Esophagus (tissue), 2 donors: ENCODE measurements around the gene ACBD5. TPM values are rescaled to one million over a fixed set of nuclear protein-coding genes. Genes with fewer than 3 reads are reported as not detected.
A peak's percentile ranks its signal among the peaks of the same experiment; 100 is the strongest.
"Not testable (repeated sequence)": the region's sequence is repeated elsewhere in the genome, so short reads cannot be mapped to it uniquely, and the experiment has no call there.

Experiments used
- H3K27ac ChIP-seq, 2 donors: one replicate each; pipeline ENCODE4 v1.5.1; 2013; ENCODE audit warnings: low read depth in 2 of 2, mild to moderate bottlenecking in 2 of 2, inconsistent platforms in 1 of 2, low read length in 1 of 2, moderate library complexity in 1 of 2
- H3K27me3 ChIP-seq, 2 donors: one replicate each; pipeline ENCODE4 v1.6.1; 2013; ENCODE audit warnings: low read length in 2 of 2, control low read depth in 1 of 2, mild to moderate bottlenecking in 1 of 2; ENCODE audit not compliant: insufficient read depth in 2 of 2, control insufficient read depth in 1 of 2
- H3K36me3 ChIP-seq, 2 donors: one replicate each; pipeline ENCODE4 v1.6.1; 2013; ENCODE audit warnings: low read length in 1 of 2; ENCODE audit not compliant: control insufficient read depth in 2 of 2, insufficient read depth in 2 of 2
- H3K4me1 ChIP-seq, 2 donors: one replicate each; pipeline ENCODE4 v1.6.1; 2013; ENCODE audit warnings: low read length in 1 of 2; ENCODE audit not compliant: control insufficient read depth in 2 of 2, insufficient read depth in 2 of 2
- H3K4me3 ChIP-seq, 2 donors: one replicate each; pipeline ENCODE4 v1.5.1; 2013; ENCODE audit warnings: low read length in 2 of 2, mild to moderate bottlenecking in 2 of 2, low read depth in 1 of 2, moderate library complexity in 1 of 2
- H3K9me3 ChIP-seq, 2 donors: one replicate each; pipeline ENCODE4 v1.6.1; 2013; ENCODE audit warnings: mild to moderate bottlenecking in 2 of 2, low read depth in 1 of 2, low read length in 1 of 2, moderate library complexity in 1 of 2; ENCODE audit not compliant: control insufficient read depth in 2 of 2, insufficient read depth in 1 of 2
- WGBS, 2 donors: extraction: QIAGEN DNeasy Blood & Tissue Kit; methylation state at CpG; one replicate each; pipeline ENCODE4 v1.1.7; 2013; 5-methylcytosine and 5-hydroxymethylcytosine counted together
- polyA plus RNA-seq, 2 donors: library from polyadenylated mRNA; stranded (reverse); fragments of 200-250 nt; gene quantifications; one replicate each; pipeline ENCODE4 v1.2.3, GENCODE V29; 2013
- donor health status: healthy with polysubstance abuse.
- donor health status: Bipolar disorder and iron deficiency.

Gene ACBD5
- polyA plus RNA-seq, 2 donors, result 6.3 to 6.8 TPM

DNA sequence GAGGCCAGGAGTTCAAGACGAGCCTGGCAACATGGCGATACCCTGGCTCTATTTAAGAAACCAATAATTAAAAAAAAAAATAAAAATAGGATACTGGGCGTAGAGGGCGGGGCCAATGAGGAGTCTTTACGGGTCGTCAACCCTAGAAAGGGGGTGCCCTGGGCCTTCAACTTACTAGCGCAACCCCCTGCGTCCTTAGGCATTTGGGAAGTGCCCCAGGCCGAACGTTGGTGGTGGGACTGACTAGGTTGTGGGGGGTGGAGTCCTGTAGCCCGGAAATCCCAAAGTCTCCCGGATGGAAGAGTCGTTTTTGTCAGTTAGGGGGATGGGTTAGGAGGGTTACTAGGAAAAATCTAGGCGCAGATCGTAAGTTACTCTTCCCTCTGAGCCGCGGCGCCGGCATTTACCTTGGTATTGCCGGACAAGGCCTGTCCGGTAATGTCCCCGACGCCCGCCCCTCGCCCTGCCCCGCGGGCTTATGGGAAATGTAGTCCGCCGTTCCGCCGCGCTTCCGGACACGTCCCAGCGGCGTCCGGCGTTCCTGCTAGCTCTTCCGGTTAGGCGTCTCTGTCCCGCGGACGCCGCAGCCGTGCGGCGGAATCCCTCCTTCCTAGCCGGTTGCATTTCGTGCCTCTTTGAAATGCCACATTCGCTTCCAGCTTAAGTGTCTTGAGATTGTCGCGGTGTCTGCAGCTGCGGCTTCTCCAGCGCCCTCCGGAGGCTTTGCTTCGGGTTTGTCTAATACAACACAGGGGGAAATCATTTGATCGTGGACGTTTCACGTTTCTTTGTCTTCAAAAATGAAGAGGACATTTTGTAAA lies 1.3 kb upstream of the ACBD5 start:
- Histone ChIP-seq H3K36me3 (no peaks in the 10 kb centered on the region), H3K27ac (peak overlapping the region; percentile 100), H3K27me3 (no peaks in the 10 kb centered on the region), H3K4me3 (peak overlapping the region; percentile 75 to 85), H3K4me1 (peaks cover 0 to 8% of the 10 kb centered on the region in 2 donors), H3K9me3 (no peaks in the 10 kb centered on the region)
- 1 to 2% methylated on average over 56 to 59 of the region's 59 CpGs for WGBS, 2 donors

DNA sequence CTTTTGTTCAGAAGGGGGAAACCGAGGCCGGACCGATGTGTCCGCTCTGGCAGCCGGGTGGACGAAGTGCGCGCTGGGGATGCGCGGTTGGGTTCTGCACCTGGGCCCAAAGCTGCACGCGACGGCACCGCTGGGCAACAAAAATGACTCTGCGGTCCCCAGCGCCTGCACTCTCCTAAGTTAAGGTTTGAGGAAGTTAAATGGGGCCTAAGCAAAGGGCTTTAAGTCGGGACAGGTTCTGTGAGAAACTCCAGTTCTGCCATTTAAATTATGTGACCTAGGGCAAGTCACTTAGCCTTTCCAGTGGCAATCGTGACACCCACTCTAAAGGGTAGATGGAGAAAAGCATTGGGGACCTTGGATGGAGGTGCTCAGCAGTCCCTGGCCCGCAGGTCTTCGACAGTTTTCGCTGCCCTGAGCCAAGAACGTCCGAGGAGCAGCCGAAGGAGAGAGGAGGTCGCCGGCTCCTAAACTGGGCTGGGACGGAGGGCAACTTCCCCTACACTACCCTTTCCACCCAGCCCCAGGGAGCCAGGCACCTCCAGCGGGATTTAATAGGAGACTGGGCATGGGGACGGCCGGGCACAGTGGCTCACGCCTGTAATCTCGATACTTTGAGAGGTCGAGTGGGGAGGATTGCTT lies 534 bp upstream of the ACBD5 start:
- peaks cover 0 to 8% of the 10 kb centered on the region in 2 donors for H3K4me1 ChIP-seq

GRCh38 chr10:27237531-27237930 lies 3.1 kb downstream of the ACBD5 start:
- WGBS, 2 donors, result 89 to 95% methylated on average over 8 of the region's 8 CpGs
- H3K36me3 ChIP-seq, H3K27me3 ChIP-seq, H3K4me3 ChIP-seq, H3K27ac ChIP-seq, H3K4me1 ChIP-seq, H3K9me3 ChIP-seq: not testable (repeated sequence)

More for the DNA sequence above, 534 bp upstream of the ACBD5 start:
- H3K27me3 ChIP-seq, result no peaks in the 10 kb centered on the region
- WGBS, 2 donors, result 5 to 7% methylated on average over 33 of the region's 33 CpGs
- H3K4me3 ChIP-seq, result peak overlapping the region; percentile 75 to 85
- peak overlapping the region; percentile 100 for H3K27ac ChIP-seq
- H3K9me3 ChIP-seq, result no peaks in the 10 kb centered on the region
- H3K36me3 ChIP-seq, result no peaks in the 10 kb centered on the region

DNA sequence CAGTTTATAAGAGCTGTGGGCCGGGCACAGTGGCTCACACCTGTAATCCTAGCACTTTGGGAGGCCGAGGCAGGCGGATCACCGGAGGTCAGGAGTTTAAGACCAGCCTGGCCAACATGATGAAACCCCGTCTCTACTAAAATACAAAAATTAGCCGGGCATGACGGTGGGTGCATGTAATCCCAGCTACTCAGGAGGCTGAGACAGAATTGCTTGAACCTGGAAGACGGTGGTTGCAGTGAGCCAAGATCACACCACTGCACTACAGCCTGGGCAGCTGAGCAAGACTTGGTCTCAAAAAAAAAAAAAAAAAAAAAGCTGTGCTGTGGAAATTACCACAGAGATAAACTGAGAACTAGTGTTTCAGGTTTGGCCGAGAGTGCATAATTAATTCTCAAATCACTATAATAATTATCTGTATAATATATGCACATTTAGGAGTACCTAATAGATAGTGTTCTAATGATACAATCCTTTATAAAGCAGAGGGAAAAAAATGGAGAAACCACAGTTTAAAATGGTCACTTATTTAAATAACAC lies 3.9 kb downstream of the ACBD5 start:
- H3K27me3 ChIP-seq, H3K27ac ChIP-seq, H3K36me3 ChIP-seq, H3K9me3 ChIP-seq, H3K4me1 ChIP-seq, H3K4me3 ChIP-seq: not testable (repeated sequence)
- WGBS, 2 donors, result 77 to 84% methylated on average over 9 of the region's 9 CpGs

DNA sequence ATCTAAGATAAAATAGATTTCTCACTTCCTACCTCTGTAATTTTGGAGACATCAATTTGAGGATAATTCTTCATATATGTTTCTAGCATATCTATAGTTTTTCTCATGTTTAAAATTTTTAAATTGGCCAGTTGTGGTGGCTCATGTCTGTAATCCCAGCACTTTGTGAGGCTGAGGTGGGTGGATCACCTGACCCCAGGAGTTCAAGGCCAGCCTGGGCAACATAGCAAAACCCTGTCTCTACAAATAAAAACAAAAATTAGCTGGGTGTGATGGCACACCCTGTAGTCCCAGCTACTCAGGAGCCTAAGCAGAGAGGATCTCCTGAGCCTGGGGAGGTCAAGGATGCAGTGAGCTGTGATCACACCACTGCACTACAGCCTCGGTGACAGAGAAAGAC lies 4.9 kb downstream of the ACBD5 start:
- Histone ChIP-seq H3K4me3 (no peak overlapping the region), H3K36me3 (peaks cover 0 to 3% of the 10 kb centered on the region in 2 donors), H3K4me1 (no peaks in the 10 kb centered on the region), H3K27me3 (no peaks in the 10 kb centered on the region), H3K27ac (no peak overlapping the region), H3K9me3 (no peaks in the 10 kb centered on the region)
- WGBS, 2 donors, result 79 to 88% methylated on average over 1 of the region's 1 CpG

- 76 to 97% methylated on average over 1 of the region's 1 CpG for WGBS, 2 donors
Measured at GRCh38 chr10:27230022-27230421, 10.6 kb downstream of the ACBD5 start.

DNA sequence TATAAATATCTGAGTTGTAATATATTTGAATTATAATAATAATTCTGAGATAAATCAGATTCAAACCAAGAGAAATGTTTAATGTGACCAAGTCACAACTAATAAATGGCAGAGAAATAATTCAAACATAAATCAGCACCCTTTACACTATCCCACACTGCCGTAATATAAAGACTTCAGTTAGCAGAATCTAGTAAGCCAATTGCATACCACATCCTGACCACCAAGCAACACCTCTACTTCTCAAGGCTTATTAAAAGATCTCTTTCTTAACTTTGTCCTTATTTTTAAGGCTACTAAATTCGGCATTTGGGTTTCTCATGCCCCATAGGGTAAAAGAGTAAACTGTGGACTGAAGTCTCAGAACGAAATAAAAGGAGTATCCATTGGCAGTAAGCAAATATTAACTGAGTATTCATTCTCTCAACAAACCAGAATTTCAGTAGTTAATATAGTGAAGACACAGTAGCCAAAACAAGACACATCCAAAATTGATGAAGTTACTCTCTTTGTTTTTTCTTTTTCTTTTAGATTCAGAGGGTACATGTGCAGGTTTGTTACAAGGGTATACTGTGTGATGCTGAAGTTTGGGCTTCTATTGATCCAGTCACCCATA lies 14.8 kb downstream of the ACBD5 start:
- H3K4me1 ChIP-seq, result no peaks in the 10 kb centered on the region
- H3K36me3 ChIP-seq, result no peaks in the 10 kb centered on the region
- no peaks in the 10 kb centered on the region for H3K9me3 ChIP-seq
- H3K27me3 ChIP-seq, result no peaks in the 10 kb centered on the region
- no peak overlapping the region for H3K27ac ChIP-seq
- H3K4me3 ChIP-seq, result no peak overlapping the region
- WGBS, 2 donors, result 50 to 56% methylated on average over 3 of the region's 3 CpGs

More at GRCh38 chr10:27230022-27230421, 10.6 kb downstream of the ACBD5 start:
- Histone ChIP-seq H3K4me3 (no peak overlapping the region), H3K4me1 (no peaks in the 10 kb centered on the region), H3K27ac (no peak overlapping the region), H3K27me3 (no peaks in the 10 kb centered on the region), H3K9me3 (no peaks in the 10 kb centered on the region), H3K36me3 (peaks cover 0 to 3% of the 10 kb centered on the region in 2 donors)

DNA sequence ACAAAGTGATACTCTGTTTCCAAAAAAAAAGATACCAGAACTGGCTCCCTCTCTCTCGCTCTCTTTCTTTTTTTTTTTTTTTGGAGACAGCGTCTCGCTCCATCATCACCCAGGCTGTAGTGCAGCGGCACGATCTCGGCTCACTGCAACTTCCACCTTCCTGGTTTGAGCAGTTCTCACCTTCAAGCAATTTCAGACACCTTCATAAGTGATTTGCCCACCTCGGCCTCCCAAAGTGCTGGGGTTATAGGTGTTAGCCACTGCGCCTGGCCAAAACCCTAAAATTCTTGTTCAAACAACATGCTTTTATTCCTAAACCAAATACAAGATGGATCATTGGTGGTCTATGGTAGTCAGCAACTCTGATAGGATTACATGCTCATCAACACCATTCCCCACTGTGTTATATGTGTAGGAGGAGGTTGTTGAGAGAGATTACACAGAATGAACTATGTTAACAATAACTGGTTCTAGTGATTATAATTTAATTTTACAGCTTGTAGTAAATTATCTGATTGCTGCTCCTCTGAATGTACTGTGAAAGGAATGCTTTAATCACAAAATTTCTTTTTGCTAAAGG lies 15.5 kb downstream of the ACBD5 start:
- WGBS, 2 donors, result 82 to 88% methylated on average over 8 of the region's 8 CpGs
- no peaks in the 10 kb centered on the region for H3K36me3 ChIP-seq

GRCh38 chr10:27223964-27224363 lies 16.6 kb downstream of the ACBD5 start:
- Histone ChIP-seq H3K9me3 (no peaks in the 10 kb centered on the region), H3K27ac (no peak overlapping the region), H3K4me1 (no peaks in the 10 kb centered on the region), H3K4me3 (no peak overlapping the region), H3K36me3 (peaks cover 2 to 4% of the 10 kb centered on the region in 2 donors), H3K27me3 (no peaks in the 10 kb centered on the region)
- 75 to 76% methylated on average over 5 of the region's 5 CpGs for WGBS, 2 donors

More for the DNA sequence above, 15.5 kb downstream of the ACBD5 start:
- H3K4me3 ChIP-seq, result no peak overlapping the region
- H3K9me3 ChIP-seq, result no peaks in the 10 kb centered on the region
- H3K4me1 ChIP-seq, result no peaks in the 10 kb centered on the region
- no peak overlapping the region for H3K27ac ChIP-seq
- H3K27me3 ChIP-seq, result no peaks in the 10 kb centered on the region
